Measurements from ENCODE around the gene NR3C1. TPM values are rescaled to one million over a fixed set of nuclear protein-coding genes. Genes with fewer than 3 reads are reported as not detected.

Gene NR3C1
- total and polyA plus RNA-seq, 4 donors: 16.0 to 105 (median 39.0) TPM

DNA sequence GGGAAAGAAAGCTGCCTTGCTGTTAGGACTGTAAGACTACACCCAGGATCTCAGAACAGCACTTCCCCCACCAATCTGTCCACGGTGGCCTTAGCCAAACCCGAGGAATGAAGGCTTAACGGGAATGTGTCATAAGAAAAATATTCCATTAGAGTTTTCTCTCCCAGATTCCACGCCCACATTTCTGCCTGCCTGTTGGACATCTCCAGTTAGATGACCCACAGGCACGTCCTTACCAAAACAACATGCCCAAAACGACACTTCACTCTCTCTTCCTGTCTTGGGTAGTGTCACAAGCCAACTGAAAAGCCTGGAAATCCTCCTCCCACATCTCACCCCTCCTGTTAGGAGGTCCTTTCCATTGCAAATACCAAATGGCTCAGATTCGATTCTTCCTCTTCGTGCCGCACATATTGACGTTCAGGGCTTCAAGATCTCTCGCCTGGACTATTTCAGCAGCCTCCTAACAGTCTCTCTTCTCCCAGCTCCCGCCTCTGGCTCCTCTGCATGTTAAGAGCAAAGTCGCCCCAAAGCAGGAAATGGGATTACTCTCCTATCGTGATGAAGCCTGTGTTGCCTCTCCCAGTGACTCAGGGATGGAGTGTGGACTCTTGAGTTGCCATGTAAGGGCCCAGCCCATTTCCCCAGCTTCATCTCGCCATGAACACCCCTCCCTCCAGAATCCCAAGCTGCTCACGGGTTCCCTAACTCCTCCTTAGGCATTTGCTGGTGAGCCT, 159.3 kb downstream of the NR3C1 start:
- DNase-seq (peak; percentile 81 to 85), ATAC-seq (ENCODE audit: low FRiP score) (peak; percentile 80)
- Histone ChIP-seq H3K9me3 (ENCODE audit: control insufficient read depth, low read length) (no peaks in the 10 kb centered on the region), H3K27ac (ENCODE audit: low read depth in 1 of 2, low read length in 2 of 2) (peak overlapping the region in 1 of 2 donors; percentile 88), H3K27me3 (ENCODE audit: control insufficient read depth in 1 of 2, insufficient read depth in 2 of 2, low read length in 1 of 2) (no peaks in the 10 kb centered on the region), H3K36me3 (ENCODE audit: control insufficient read depth in 1 of 2, insufficient read depth in 2 of 2, low read length in 1 of 2) (no peaks in the 10 kb centered on the region), H3K4me1 (ENCODE audit: control insufficient read depth in 1 of 2, insufficient read depth in 2 of 2, low read length in 2 of 2) (peaks cover 2 to 5% of the 10 kb centered on the region in 2 donors), H3K4me3 (ENCODE audit: low read length in 2 of 2) (no peak overlapping the region)
- intact Hi-C loops (cut with DNase I): no loop called here
- WGBS, 2 donors: 31 to 36% methylated on average over 16 of the region's 16 CpGs

DNA sequence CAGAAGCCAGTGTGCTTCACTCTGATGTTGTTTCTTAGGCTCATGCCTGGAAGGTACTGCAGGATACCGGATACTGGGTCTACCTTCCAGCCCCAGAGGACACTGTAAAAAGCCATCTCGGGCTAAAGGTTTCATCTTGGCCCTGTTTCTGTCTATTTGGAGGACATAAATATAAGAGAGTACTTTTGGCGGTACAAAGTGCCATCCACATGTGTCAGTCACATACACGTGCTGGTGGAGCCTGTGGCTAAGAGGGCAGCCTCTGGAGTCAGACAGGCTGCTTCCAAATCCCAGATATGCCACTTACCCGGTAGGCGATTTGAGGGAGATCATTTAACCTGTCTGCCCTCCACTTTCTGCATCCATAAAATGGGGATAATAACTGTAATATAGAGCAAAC, 160.4 kb downstream of the NR3C1 start:
- H3K36me3 ChIP-seq (ENCODE audit: control insufficient read depth in 1 of 2, insufficient read depth in 2 of 2, low read length in 1 of 2): no peaks in the 10 kb centered on the region
- peaks cover 0 to 2% of the 10 kb centered on the region in 2 donors for H3K4me1 ChIP-seq (ENCODE audit: control insufficient read depth in 1 of 2, insufficient read depth in 2 of 2, low read length in 2 of 2)
- DNase-seq (no peak), ATAC-seq (ENCODE audit: low FRiP score) (no peak)
- H3K27ac ChIP-seq (ENCODE audit: low read depth in 1 of 2, low read length in 2 of 2): no peak overlapping the region
- intact Hi-C loops (cut with DNase I): no loop called here
- 91 to 93% methylated on average over 6 of the region's 6 CpGs for WGBS, 2 donors
- no peaks in the 10 kb centered on the region for H3K27me3 ChIP-seq (ENCODE audit: control insufficient read depth in 1 of 2, insufficient read depth in 2 of 2, low read length in 1 of 2)
- no peak overlapping the region for H3K4me3 ChIP-seq (ENCODE audit: low read length in 2 of 2)
- H3K9me3 ChIP-seq (ENCODE audit: control insufficient read depth, low read length): no peaks in the 10 kb centered on the region

DNA sequence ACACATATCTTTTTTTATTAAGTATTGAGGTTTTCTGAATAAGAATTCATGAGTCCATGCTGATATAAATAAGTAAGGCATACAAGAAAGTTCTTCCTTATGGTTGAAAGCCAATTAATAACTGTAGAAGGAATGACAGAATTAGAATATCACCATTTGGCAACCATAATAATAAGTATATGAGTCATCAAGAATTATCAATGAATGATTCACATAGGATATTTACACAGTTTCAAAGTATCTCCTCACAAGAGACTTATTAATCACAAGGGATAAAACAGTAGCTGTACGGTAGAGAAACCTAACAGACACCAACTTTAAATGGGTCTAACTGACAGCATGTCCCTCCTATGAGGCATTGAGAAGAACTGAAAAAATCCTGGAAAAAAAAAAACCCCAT, 161.6 kb downstream of the NR3C1 start:
- H3K27ac ChIP-seq (ENCODE audit: low read depth in 1 of 2, low read length in 2 of 2): no peak overlapping the region
- intact Hi-C loops (cut with DNase I): no loop called here
- DNase-seq (no peak), ATAC-seq (ENCODE audit: low FRiP score) (no peak)
- H3K4me3 ChIP-seq (ENCODE audit: low read length in 2 of 2): no peak overlapping the region
- H3K4me1 ChIP-seq (ENCODE audit: control insufficient read depth in 1 of 2, insufficient read depth in 2 of 2, low read length in 2 of 2): peaks cover 0 to 2% of the 10 kb centered on the region in 2 donors
- H3K36me3 ChIP-seq (ENCODE audit: control insufficient read depth in 1 of 2, insufficient read depth in 2 of 2, low read length in 1 of 2): no peaks in the 10 kb centered on the region
- no peaks in the 10 kb centered on the region for H3K9me3 ChIP-seq (ENCODE audit: control insufficient read depth, low read length)
- no peaks in the 10 kb centered on the region for H3K27me3 ChIP-seq (ENCODE audit: control insufficient read depth in 1 of 2, insufficient read depth in 2 of 2, low read length in 1 of 2)
- 71 to 82% methylated on average over 1 of the region's 1 CpG for WGBS, 2 donors

- intact Hi-C loops (cut with DNase I): no loop called here
- Histone ChIP-seq H3K9me3 (ENCODE audit: control insufficient read depth, low read length) (no peaks in the 10 kb centered on the region), H3K4me3 (ENCODE audit: low read length in 2 of 2) (no peak overlapping the region), H3K4me1 (ENCODE audit: control insufficient read depth in 1 of 2, insufficient read depth in 2 of 2, low read length in 2 of 2) (peaks cover 0 to 2% of the 10 kb centered on the region in 2 donors), H3K36me3 (ENCODE audit: control insufficient read depth in 1 of 2, insufficient read depth in 2 of 2, low read length in 1 of 2) (no peaks in the 10 kb centered on the region), H3K27ac (ENCODE audit: low read depth in 1 of 2, low read length in 2 of 2) (no peak overlapping the region), H3K27me3 (ENCODE audit: control insufficient read depth in 1 of 2, insufficient read depth in 2 of 2, low read length in 1 of 2) (no peaks in the 10 kb centered on the region)
- ATAC-seq (ENCODE audit: low FRiP score) (no peak), DNase-seq (no peak)
- WGBS, 2 donors: 93 to 95% methylated on average over 4 to 5 of the region's 5 CpGs
These were observed 163.5 kb downstream of the NR3C1 start for GRCh38 chr5:143239882-143240518.

GRCh38 chr5:143238620-143239019, 164.9 kb downstream of the NR3C1 start:
- H3K9me3 ChIP-seq (ENCODE audit: control insufficient read depth, low read length): no peaks in the 10 kb centered on the region
- H3K36me3 ChIP-seq (ENCODE audit: control insufficient read depth in 1 of 2, insufficient read depth in 2 of 2, low read length in 1 of 2): no peaks in the 10 kb centered on the region
- no peaks in the 10 kb centered on the region for H3K27me3 ChIP-seq (ENCODE audit: control insufficient read depth in 1 of 2, insufficient read depth in 2 of 2, low read length in 1 of 2)
- peaks cover 0 to 2% of the 10 kb centered on the region in 2 donors for H3K4me1 ChIP-seq (ENCODE audit: control insufficient read depth in 1 of 2, insufficient read depth in 2 of 2, low read length in 2 of 2)
- WGBS, 2 donors: 99 to 100% methylated on average over 2 of the region's 2 CpGs
- H3K4me3 ChIP-seq (ENCODE audit: low read length in 2 of 2): no peak overlapping the region
- no peak for ATAC-seq (ENCODE audit: low FRiP score)
- intact Hi-C loops (cut with DNase I): no loop called here
- no peak overlapping the region for H3K27ac ChIP-seq (ENCODE audit: low read depth in 1 of 2, low read length in 2 of 2)
- DNase-seq: no peak

DNA sequence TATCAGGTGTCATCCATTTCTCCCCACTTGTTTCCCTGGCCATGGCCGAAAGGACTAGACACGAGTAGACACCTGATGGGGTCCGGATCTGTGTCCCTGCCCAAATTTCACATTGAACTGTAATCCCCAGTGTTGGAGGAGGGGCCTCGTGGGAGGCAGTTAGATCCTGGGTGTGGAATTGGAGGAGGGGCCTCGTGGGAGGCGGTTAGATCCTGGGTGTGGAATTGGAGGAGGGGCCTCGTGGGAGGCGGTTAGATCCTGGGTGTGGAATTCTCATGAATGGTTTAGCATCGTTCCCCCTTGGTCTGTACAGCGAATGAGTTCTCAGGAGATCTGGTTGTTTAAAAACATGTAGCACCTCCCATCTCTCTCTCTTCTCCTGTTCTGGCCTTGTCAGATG, 165.8 kb downstream of the NR3C1 start:
- WGBS, 2 donors: 93 to 96% methylated on average over 10 of the region's 10 CpGs
- H3K4me3 ChIP-seq (ENCODE audit: low read length in 2 of 2): no peak overlapping the region
- ATAC-seq (ENCODE audit: low FRiP score) (no peak), DNase-seq (no peak)
- H3K27me3 ChIP-seq (ENCODE audit: control insufficient read depth in 1 of 2, insufficient read depth in 2 of 2, low read length in 1 of 2): no peaks in the 10 kb centered on the region
- no peaks in the 10 kb centered on the region for H3K9me3 ChIP-seq (ENCODE audit: control insufficient read depth, low read length)
- no peaks in the 10 kb centered on the region for H3K4me1 ChIP-seq (ENCODE audit: control insufficient read depth in 1 of 2, insufficient read depth in 2 of 2, low read length in 2 of 2)
- H3K36me3 ChIP-seq (ENCODE audit: control insufficient read depth in 1 of 2, insufficient read depth in 2 of 2, low read length in 1 of 2): no peaks in the 10 kb centered on the region
- H3K27ac ChIP-seq (ENCODE audit: low read depth in 1 of 2, low read length in 2 of 2): no peak overlapping the region
- intact Hi-C loops (cut with DNase I): no loop called here

- Histone ChIP-seq H3K27me3 (ENCODE audit: control insufficient read depth in 1 of 2, insufficient read depth in 2 of 2, low read length in 1 of 2) (no peaks in the 10 kb centered on the region), H3K9me3 (ENCODE audit: control insufficient read depth, low read length) (no peaks in the 10 kb centered on the region), H3K27ac (ENCODE audit: low read depth in 1 of 2, low read length in 2 of 2) (no peak overlapping the region), H3K36me3 (ENCODE audit: control insufficient read depth in 1 of 2, insufficient read depth in 2 of 2, low read length in 1 of 2) (no peaks in the 10 kb centered on the region), H3K4me1 (ENCODE audit: control insufficient read depth in 1 of 2, insufficient read depth in 2 of 2, low read length in 2 of 2) (no peaks in the 10 kb centered on the region), H3K4me3 (ENCODE audit: low read length in 2 of 2) (no peak overlapping the region)
- no peak for DNase-seq
- intact Hi-C loops (cut with DNase I): no loop called here
- ATAC-seq (ENCODE audit: low FRiP score): no peak
- 63 to 67% methylated on average over 2 of the region's 2 CpGs for WGBS, 2 donors
These were observed 166.8 kb downstream of the NR3C1 start for GRCh38 chr5:143236682-143237081.

- Histone ChIP-seq H3K36me3 (ENCODE audit: control insufficient read depth in 1 of 2, insufficient read depth in 2 of 2, low read length in 1 of 2) (no peaks in the 10 kb centered on the region), H3K4me1 (ENCODE audit: control insufficient read depth in 1 of 2, insufficient read depth in 2 of 2, low read length in 2 of 2) (no peaks in the 10 kb centered on the region), H3K9me3 (ENCODE audit: control insufficient read depth, low read length) (no peaks in the 10 kb centered on the region), H3K4me3 (ENCODE audit: low read length in 2 of 2) (no peak overlapping the region), H3K27ac (ENCODE audit: low read depth in 1 of 2, low read length in 2 of 2) (no peak overlapping the region), H3K27me3 (ENCODE audit: control insufficient read depth in 1 of 2, insufficient read depth in 2 of 2, low read length in 1 of 2) (no peaks in the 10 kb centered on the region)
- 68% methylated on average over 3 of the region's 3 CpGs for WGBS, 2 donors
- no peak for ATAC-seq (ENCODE audit: low FRiP score)
- intact Hi-C loops (cut with DNase I): no loop called here
- no peak for DNase-seq
These were observed 168.1 kb downstream of the NR3C1 start for GRCh38 chr5:143235423-143235822.

Data from aorta (tissue), 5 donors.